Activated naive CD4-positive, alpha-beta T cell treated with anti-CD3 and anti-CD28 coated beads, Interleukin-2, amount 10 ng/mL, durations not matched to agents 7 days and 5 days (primary cell): ENCODE data around the gene CDK17.

Experiments used
- CTCF ChIA-PET: fragments of 350-600 bp; sonication (Branson Sonifier 250); formaldehyde crosslinking; loops from one replicate; lab custom pipeline; 2021; ENCODE audit warnings: antibody characterized with exemption; lab: Charles Lee
- DNase-seq: peaks from one replicate; pipeline ENCODE4 v3.0.0-alpha.2; 2020
- H3K27ac Mint-ChIP-seq: one replicate; pipeline ENCODE4 v1.8.0; 2021; ENCODE audit warnings: mild to moderate bottlenecking, moderate library complexity, mixed read lengths
- H3K27me3 Mint-ChIP-seq: one replicate; pipeline ENCODE4 v1.8.0; 2021; ENCODE audit warnings: mild to moderate bottlenecking, mixed read lengths
- H3K36me3 Mint-ChIP-seq: one replicate; pipeline ENCODE4 v1.8.0; 2021; ENCODE audit warnings: mixed read lengths
- H3K4me1 Mint-ChIP-seq: one replicate; pipeline ENCODE4 v1.8.0; 2021; ENCODE audit warnings: mixed read lengths
- H3K4me3 Mint-ChIP-seq: one replicate; pipeline ENCODE4 v1.8.0; 2021; ENCODE audit warnings: mild to moderate bottlenecking, moderate library complexity, mixed read lengths
- H3K9me3 Mint-ChIP-seq: one replicate; pipeline ENCODE4 v1.8.0; 2021; ENCODE audit warnings: mixed read lengths

Gene CDK17

GRCh38 chr12:96233168-96233567, 167.1 kb downstream of the CDK17 start:
- Mint-ChIP-seq H3K4me1 (peaks cover 36% of the 10 kb centered on the region), H3K9me3 (no peaks in the 10 kb centered on the region), H3K36me3 (peaks cover 37% of the 10 kb centered on the region), H3K4me3 (no peak overlapping the region), H3K27me3 (no peaks in the 10 kb centered on the region), H3K27ac (no peak overlapping the region)
- CTCF ChIA-PET: no interaction called here
- no peak for DNase-seq

GRCh38 chr12:96230646-96231045, 169.6 kb downstream of the CDK17 start:
- CTCF ChIA-PET: no interaction called here
- Mint-ChIP-seq H3K9me3 (no peaks in the 10 kb centered on the region), H3K4me3 (no peak overlapping the region), H3K27me3 (no peaks in the 10 kb centered on the region), H3K36me3 (peaks cover 35% of the 10 kb centered on the region), H3K4me1 (peaks cover 12% of the 10 kb centered on the region), H3K27ac (no peak overlapping the region)
- DNase-seq: no peak

GRCh38 chr12:96228566-96229248, 171.5 kb downstream of the CDK17 start:
- Mint-ChIP-seq H3K27ac (no peak overlapping the region), H3K4me1 (no peaks in the 10 kb centered on the region)

More at GRCh38 chr12:96228566-96229248, 171.5 kb downstream of the CDK17 start:
- CTCF ChIA-PET: interaction anchor here (0.7 to 1.2 kb wide), 2 partner anchors 167 to 288 kb away, joined by 3 read pairs; no protein-coding TSS in a partner anchor
- peaks cover 40% of the 10 kb centered on the region for H3K36me3 Mint-ChIP-seq
- DNase-seq: peak; percentile 7
- H3K27me3 Mint-ChIP-seq: no peaks in the 10 kb centered on the region
- no peaks in the 10 kb centered on the region for H3K9me3 Mint-ChIP-seq
- no peak overlapping the region for H3K4me3 Mint-ChIP-seq
